Measurements from ENCODE around the gene THSD7A. TPM values are rescaled to one million over a fixed set of nuclear protein-coding genes. Genes with fewer than 3 reads are reported as not detected.

THSD7A gene
- total and polyA plus RNA-seq, 8 donors: 3.7 to 20.8 (median 17.8) TPM

DNA sequence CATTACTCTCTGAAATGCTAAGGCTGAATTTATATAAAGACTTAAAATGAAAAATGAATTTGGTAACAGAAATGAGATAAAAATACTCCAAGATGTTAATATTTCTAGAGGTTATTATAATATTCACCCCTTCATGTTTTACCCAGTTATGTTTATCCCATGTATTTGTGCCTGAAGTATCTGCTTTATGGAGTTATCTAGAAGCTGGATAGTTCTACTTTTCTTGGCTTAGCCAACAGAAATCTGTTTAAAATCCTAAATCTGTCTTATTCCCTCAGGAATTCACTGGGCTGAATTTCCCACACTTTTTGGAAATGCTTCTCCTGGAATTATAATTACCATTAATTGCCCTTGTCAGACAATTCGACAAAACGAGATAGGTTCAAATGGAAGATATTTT, 201.6 kb downstream of the THSD7A start:
- DNase-seq (no peak), ATAC-seq (no peak)
- intact Hi-C loops (cut with DNase I): no loop called here
- H3K4me1 ChIP-seq: no peaks in the 10 kb centered on the region
- H3K36me3 ChIP-seq: no peaks in the 10 kb centered on the region
- no peaks in the 10 kb centered on the region for H3K9me3 ChIP-seq
- H3K4me3 ChIP-seq: no peak overlapping the region
- H3K27ac ChIP-seq: no peak overlapping the region
- no peaks in the 10 kb centered on the region for H3K27me3 ChIP-seq
- TF ChIP-seq, protein P1, sequence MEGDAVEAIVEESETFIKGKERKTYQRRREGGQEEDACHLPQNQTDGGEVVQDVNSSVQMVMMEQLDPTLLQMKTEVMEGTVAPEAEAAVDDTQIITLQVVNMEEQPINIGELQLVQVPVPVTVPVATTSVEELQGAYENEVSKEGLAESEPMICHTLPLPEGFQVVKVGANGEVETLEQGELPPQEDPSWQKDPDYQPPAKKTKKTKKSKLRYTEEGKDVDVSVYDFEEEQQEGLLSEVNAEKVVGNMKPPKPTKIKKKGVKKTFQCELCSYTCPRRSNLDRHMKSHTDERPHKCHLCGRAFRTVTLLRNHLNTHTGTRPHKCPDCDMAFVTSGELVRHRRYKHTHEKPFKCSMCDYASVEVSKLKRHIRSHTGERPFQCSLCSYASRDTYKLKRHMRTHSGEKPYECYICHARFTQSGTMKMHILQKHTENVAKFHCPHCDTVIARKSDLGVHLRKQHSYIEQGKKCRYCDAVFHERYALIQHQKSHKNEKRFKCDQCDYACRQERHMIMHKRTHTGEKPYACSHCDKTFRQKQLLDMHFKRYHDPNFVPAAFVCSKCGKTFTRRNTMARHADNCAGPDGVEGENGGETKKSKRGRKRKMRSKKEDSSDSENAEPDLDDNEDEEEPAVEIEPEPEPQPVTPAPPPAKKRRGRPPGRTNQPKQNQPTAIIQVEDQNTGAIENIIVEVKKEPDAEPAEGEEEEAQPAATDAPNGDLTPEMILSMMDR (IDR thresholded peaks at IDR 0.05): no peak

DNA sequence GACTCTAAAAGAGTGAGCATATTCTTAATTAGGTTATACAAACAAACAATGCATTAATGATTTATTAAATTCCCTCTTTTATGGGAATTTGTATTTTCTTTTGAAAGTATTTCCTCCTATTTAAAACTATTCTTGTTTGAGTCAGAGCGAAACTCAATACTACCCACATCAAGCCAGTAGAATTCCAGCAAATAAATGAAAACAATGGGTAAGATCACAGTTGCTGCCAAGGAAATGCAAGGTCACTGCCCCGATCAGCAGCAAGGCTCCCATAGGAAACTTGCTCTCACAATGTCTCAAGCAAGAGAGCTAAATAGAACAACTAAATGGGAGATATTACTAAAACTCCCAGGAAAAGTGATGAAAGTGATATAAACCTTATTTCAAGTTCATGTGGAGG, 206.3 kb downstream of the THSD7A start:
- Histone ChIP-seq H3K9me3 (peaks cover 0 to 8% of the 10 kb centered on the region in 2 donors), H3K4me1 (no peaks in the 10 kb centered on the region), H3K27me3 (no peaks in the 10 kb centered on the region), H3K4me3 (no peak overlapping the region), H3K27ac (no peak overlapping the region), H3K36me3 (no peaks in the 10 kb centered on the region)
- DNase-seq (no peak), ATAC-seq (no peak)
- TF ChIP-seq, protein P1 (IDR thresholded peaks at IDR 0.05): no peak
- intact Hi-C loops (cut with DNase I): no loop called here

GRCh38 chr7:11623093-11623678, 208.8 kb downstream of the THSD7A start:
- DNase-seq: no peak
- no peaks in the 10 kb centered on the region for H3K36me3 ChIP-seq
- ATAC-seq: no peak
- no peak overlapping the region for H3K27ac ChIP-seq
- H3K9me3 ChIP-seq: peaks cover 0 to 8% of the 10 kb centered on the region in 2 donors
- TF ChIP-seq, protein P1 (IDR thresholded peaks at IDR 0.05): no peak
- H3K27me3 ChIP-seq: no peaks in the 10 kb centered on the region
- no peak overlapping the region for H3K4me3 ChIP-seq
- H3K4me1 ChIP-seq: no peaks in the 10 kb centered on the region
- intact Hi-C loops (cut with DNase I): no loop called here

GRCh38 chr7:11620406-11621253, 211.4 kb downstream of the THSD7A start:
- Histone ChIP-seq H3K27ac (no peak overlapping the region), H3K36me3 (no peaks in the 10 kb centered on the region), H3K27me3 (no peaks in the 10 kb centered on the region), H3K4me1 (no peaks in the 10 kb centered on the region), H3K9me3 (peaks cover 0 to 8% of the 10 kb centered on the region in 2 donors), H3K4me3 (no peak overlapping the region)
- TF ChIP-seq, protein P1 (IDR thresholded peaks at IDR 0.05): no peak
- intact Hi-C loops (cut with DNase I): no loop called here
- DNase-seq (no peak), ATAC-seq (no peak)

GRCh38 chr7:11616466-11616865, 215.5 kb downstream of the THSD7A start:
- ATAC-seq: no peak

More at GRCh38 chr7:11616466-11616865, 215.5 kb downstream of the THSD7A start:
- Histone ChIP-seq H3K27ac (no peak overlapping the region), H3K27me3 (no peaks in the 10 kb centered on the region), H3K4me1 (no peaks in the 10 kb centered on the region), H3K9me3 (no peaks in the 10 kb centered on the region), H3K4me3 (no peak overlapping the region), H3K36me3 (no peaks in the 10 kb centered on the region)
- intact Hi-C loops (cut with DNase I): no loop called here
- no peak for DNase-seq
- TF ChIP-seq, protein P1 (IDR thresholded peaks at IDR 0.05): no peak
